AG04450 (cell line): ENCODE measurements around the gene GFOD2. TPM values are rescaled to one million over a fixed set of nuclear protein-coding genes. Genes with fewer than 3 reads are reported as not detected.

ENCODE experiments used
- CTCF ChIA-PET: fragments of 300-600, 350-600 bp; formaldehyde crosslinking; extraction: SDS; loops from one replicate; lab custom pipeline; 2022; ENCODE audit warnings: antibody characterized with exemption, inconsistent platforms; lab: Charles Lee
- POLR2A ChIA-PET: fragments of 350-600 bp; formaldehyde crosslinking; extraction: SDS; loops from one replicate; lab custom pipeline; 2021; ENCODE audit warnings: antibody characterized with exemption, inconsistent platforms; lab: Yijun Ruan, JAX
- DNase-seq: peaks from one replicate; pipeline ENCODE4 v3.0.0-alpha.2; 2011; ENCODE audit warnings: low read depth, low spot score
- H3K27ac ChIP-seq: one replicate; pipeline ENCODE4 v1.5.1; 2012; ENCODE audit warnings: low read depth, low read length, control low read depth
- H3K27me3 ChIP-seq: one replicate; pipeline ENCODE4 v1.6.0; 2012; ENCODE audit warnings: low read length; ENCODE audit not compliant: control insufficient read depth, insufficient read depth
- H3K4me3 ChIP-seq: 2 replicates; pipeline ENCODE4 v1.5.1; 2011; ENCODE audit warnings: mild to moderate bottlenecking, low read depth, low read length, control low read depth
- H3K9me3 ChIP-seq: 2 replicates; pipeline ENCODE4 v1.5.1; 2012; ENCODE audit warnings: low read length; ENCODE audit not compliant: control insufficient read depth, insufficient read depth
- CTCF ChIP-seq: IDR thresholded peaks from 2 replicates; pipeline ENCODE4 v1.5.1; 2011; ENCODE audit warnings: low read depth, low read length, control low read depth, inconsistent platforms
- polyA plus RNA-seq: library from polyadenylated mRNA; depleted of rRNA; stranded (reverse); fragments of >200 nt; gene quantifications from 2 replicates; pipeline ENCODE4 v1.2.3, GENCODE V29; 2011

GFOD2 gene
- polyA plus RNA-seq, 1 experiment = 11.1 TPM

- Histone ChIP-seq H3K4me3 (no peak overlapping the region), H3K9me3 (no peaks in the 10 kb centered on the region), H3K27ac (no peak overlapping the region), H3K27me3 (no peaks in the 10 kb centered on the region)
- no peak for DNase-seq
- POLR2A ChIA-PET = no interaction called here
- no peak for TF ChIP-seq CTCF
- CTCF ChIA-PET = interaction anchor here (1.3 kb wide), 1 partner anchor 235 kb away, joined by 3 read pairs; the partner anchor contains the start of gene ATP6V0D1
These were observed 3.0 kb downstream of the GFOD2 start for GRCh38 chr16:67716097-67716496.

GRCh38 chr16:67714522-67714921 is 4.6 kb downstream of the GFOD2 start:
- Histone ChIP-seq H3K27ac (no peak overlapping the region), H3K9me3 (no peaks in the 10 kb centered on the region), H3K27me3 (no peaks in the 10 kb centered on the region), H3K4me3 (no peak overlapping the region)
- CTCF ChIA-PET = interaction anchor here (0.7 kb wide), 1 partner anchor 70 kb away, joined by 7 read pairs; no protein-coding TSS in a partner anchor
- no peak for TF ChIP-seq CTCF
- POLR2A ChIA-PET = interaction anchor here (0.7 kb wide), 1 partner anchor 1561 kb away, joined by 11 read pairs; no protein-coding TSS in a partner anchor
- DNase-seq = no peak

- no peak overlapping the region for H3K27ac ChIP-seq
- POLR2A ChIA-PET = interaction anchor here (0.7 kb wide), 1 partner anchor 1561 kb away, joined by 11 read pairs; no protein-coding TSS in a partner anchor
- no peaks in the 10 kb centered on the region for H3K9me3 ChIP-seq
- no peaks in the 10 kb centered on the region for H3K27me3 ChIP-seq
- no peak for DNase-seq
- no peak for TF ChIP-seq CTCF
- no peak overlapping the region for H3K4me3 ChIP-seq
- CTCF ChIA-PET = interaction anchor here (0.7 kb wide), 1 partner anchor 69 kb away, joined by 7 read pairs; no protein-coding TSS in a partner anchor
These were observed 5.4 kb downstream of the GFOD2 start for GRCh38 chr16:67713647-67714273.

GRCh38 chr16:67710607-67711006 is 8.5 kb downstream of the GFOD2 start:
- H3K9me3 ChIP-seq = no peaks in the 10 kb centered on the region
- CTCF ChIA-PET = no interaction called here
- H3K27ac ChIP-seq = no peak overlapping the region
- no peak overlapping the region for H3K4me3 ChIP-seq
- H3K27me3 ChIP-seq = no peaks in the 10 kb centered on the region
- DNase-seq = no peak
- no peak for TF ChIP-seq CTCF
- POLR2A ChIA-PET = no interaction called here

- Histone ChIP-seq H3K27ac (no peak overlapping the region), H3K9me3 (no peaks in the 10 kb centered on the region), H3K27me3 (no peaks in the 10 kb centered on the region), H3K4me3 (no peak overlapping the region)
- no peak for DNase-seq
- ChIA-PET POLR2A (no interaction called here), CTCF (no interaction called here)
- TF ChIP-seq CTCF = no peak
These were observed 10.1 kb downstream of the GFOD2 start for GRCh38 chr16:67709050-67709449.
